SU-DHL-6 (cell line): ENCODE measurements around the gene LRIG3.

ENCODE experiments used
- CTCF ChIP-seq: fragments of 200-600 bp; sonication (generic); IDR thresholded peaks from one replicate; pipeline ENCODE4 v1.5.1; 2017; ENCODE audit warnings: antibody characterized with exemption, mild to moderate bottlenecking, low read length, moderate library complexity; ENCODE audit not compliant: insufficient read depth, poor library complexity, severe bottlenecking
- EZH2phosphoT487 ChIP-seq: fragments of 200-600 bp; sonication (generic), shearing (Covaris generic); conservative IDR thresholded peaks from 2 replicates; pipeline ENCODE4 v1.6.1; 2018; ENCODE audit warnings: mild to moderate bottlenecking, antibody characterized with exemption, low read length, moderate library complexity, mixed read lengths

- no peak for TF ChIP-seq CTCF
- TF ChIP-seq EZH2phosphoT487: no peak
These were observed 35.4 kb downstream of the LRIG3 start for GRCh38 chr12:58884916-58885315.
